ENCODE data around the gene BBS9. TPM values are rescaled to one million over a fixed set of nuclear protein-coding genes. Genes with fewer than 3 reads are reported as not detected.

The BBS9 gene
- total RNA-seq, 1 experiment from 2014 or later = 4.7 TPM

DNA sequence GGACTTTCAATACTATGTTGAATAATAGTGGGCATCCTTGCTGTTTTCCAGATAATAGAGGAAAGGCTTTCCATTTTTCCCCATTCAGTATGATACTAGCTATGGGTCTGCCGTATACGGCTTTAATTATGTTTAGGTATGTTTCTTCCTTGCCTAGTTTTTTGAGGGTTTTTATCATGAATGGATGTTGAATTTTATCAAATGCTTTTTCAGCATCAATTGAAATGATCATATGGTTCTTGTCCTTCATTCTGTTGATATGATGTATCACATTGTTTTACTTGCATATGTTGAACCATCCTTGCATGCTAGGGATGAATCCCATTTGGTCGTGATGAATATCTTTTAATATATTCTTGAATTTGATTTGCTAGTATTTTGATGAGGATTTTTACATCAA, 11.0 kb upstream of the BBS9 start:
- Mint-ChIP-seq H3K27ac (ENCODE audit: unreplicated experiment) (no peak overlapping the region), H3K9me3 (ENCODE audit: unreplicated experiment) (peaks cover 12% of the 10 kb centered on the region), H3K36me3 (ENCODE audit: insufficient read depth, unreplicated experiment) (no peaks in the 10 kb centered on the region), H3K4me3 (ENCODE audit: unreplicated experiment) (no peak overlapping the region), H3K4me1 (ENCODE audit: low read depth, unreplicated experiment) (no peaks in the 10 kb centered on the region), H3K27me3 (ENCODE audit: insufficient read depth, unreplicated experiment) (peaks cover 21% of the 10 kb centered on the region)
- intact Hi-C loops (cut with micrococcal nuclease; ENCODE audit: unreplicated experiment) = no loop called here
- peaks cover 11% of the 10 kb centered on the region for H3K9me3 ChIP-seq
- H3K4me1 ChIP-seq = no peaks in the 10 kb centered on the region
- TF ChIP-seq CTCF (IDR thresholded peaks at IDR 0.05; ENCODE audit: insufficient read depth in 1 of 2, low read depth in 1 of 2, low read length in 1 of 2, severe bottlenecking in 1 of 2, unreplicated experiment in 1 of 2) = no peak
- no peaks in the 10 kb centered on the region for H3K36me3 ChIP-seq (ENCODE audit: control insufficient read depth, insufficient read depth, low read length)
- no peak overlapping the region for H3K4me3 ChIP-seq (ENCODE audit: low read depth, low read length)
- no TSS peak for BruUV-seq (replicated peaks)
- H3K27me3 ChIP-seq (replicated peaks; ENCODE audit: control insufficient read depth, insufficient read depth, low read length) = no peaks in the 10 kb centered on the region
- CTCF ChIA-PET = no interaction called here
- no peak for DNase-seq
- POLR2A ChIA-PET = no interaction called here

DNA sequence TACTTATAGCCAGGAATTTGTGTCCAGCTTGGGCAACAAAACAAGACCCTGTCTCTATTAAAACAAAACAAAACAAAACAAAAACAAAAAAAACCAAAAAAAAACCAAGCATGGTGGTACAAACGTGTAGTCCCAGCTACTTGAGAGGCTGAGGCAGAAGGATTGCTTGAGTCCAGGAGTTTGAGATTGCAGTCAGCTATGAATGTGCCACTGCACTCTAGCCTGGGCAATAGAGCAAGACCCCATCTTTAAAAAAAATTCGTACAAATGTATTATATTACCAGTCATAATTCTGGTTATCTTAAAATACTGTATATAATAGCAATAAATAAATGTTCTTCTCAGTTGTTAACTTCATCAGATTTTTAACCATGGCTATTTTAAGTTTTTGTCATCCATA, 2.3 kb upstream of the BBS9 start:
- intact Hi-C loops (cut with micrococcal nuclease; ENCODE audit: unreplicated experiment) = loop anchor here (5.0 kb wide), 1 partner anchor 65 kb away; the partner anchor contains the start of gene NT5C3A
- H3K27ac Mint-ChIP-seq (ENCODE audit: unreplicated experiment) = no peak overlapping the region
- no peaks in the 10 kb centered on the region for H3K4me1 Mint-ChIP-seq (ENCODE audit: low read depth, unreplicated experiment)
- H3K27me3 Mint-ChIP-seq (ENCODE audit: insufficient read depth, unreplicated experiment) = no peaks in the 10 kb centered on the region
- Histone ChIP-seq H3K4me1 (no peaks in the 10 kb centered on the region), H3K27me3 (replicated peaks; ENCODE audit: control insufficient read depth, insufficient read depth, low read length) (no peaks in the 10 kb centered on the region), H3K4me3 (ENCODE audit: low read depth, low read length) (no peak overlapping the region), H3K9me3 (no peaks in the 10 kb centered on the region), H3K36me3 (ENCODE audit: control insufficient read depth, insufficient read depth, low read length) (no peaks in the 10 kb centered on the region)
- peaks cover 5% of the 10 kb centered on the region for H3K36me3 Mint-ChIP-seq (ENCODE audit: insufficient read depth, unreplicated experiment)
- POLR2A ChIA-PET = no interaction called here
- no TSS peak for BruUV-seq (replicated peaks)
- no peak overlapping the region for H3K4me3 Mint-ChIP-seq (ENCODE audit: unreplicated experiment)
- CTCF ChIA-PET = no interaction called here
- no peak for DNase-seq
- TF ChIP-seq CTCF (IDR thresholded peaks at IDR 0.05; ENCODE audit: insufficient read depth in 1 of 2, low read depth in 1 of 2, low read length in 1 of 2, severe bottlenecking in 1 of 2, unreplicated experiment in 1 of 2) = no peak
- H3K9me3 Mint-ChIP-seq (ENCODE audit: unreplicated experiment) = no peaks in the 10 kb centered on the region

DNA sequence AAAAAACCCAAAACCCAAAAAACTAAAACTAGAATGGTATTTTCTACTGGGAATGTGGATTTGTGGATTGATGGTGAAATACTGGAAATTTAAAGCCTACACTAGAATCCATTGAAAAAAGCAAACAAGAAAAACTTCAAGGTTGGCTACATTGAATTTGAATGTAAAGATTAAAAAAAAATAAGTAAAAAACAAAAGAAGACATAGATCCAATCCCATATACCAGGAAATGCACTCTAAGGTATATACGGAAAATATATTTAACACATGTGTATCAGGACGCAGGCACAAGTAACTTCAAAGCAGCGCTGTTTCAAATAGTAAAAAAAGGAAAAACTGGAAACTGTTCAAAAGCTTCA, 754 bp upstream of the BBS9 start:
- H3K27ac Mint-ChIP-seq (ENCODE audit: unreplicated experiment) = peak overlapping the region; percentile 85
- H3K9me3 ChIP-seq = no peaks in the 10 kb centered on the region
- peak overlapping the region; percentile 92 for H3K4me3 Mint-ChIP-seq (ENCODE audit: unreplicated experiment)
- no peaks in the 10 kb centered on the region for H3K27me3 ChIP-seq (replicated peaks; ENCODE audit: control insufficient read depth, insufficient read depth, low read length)
- intact Hi-C loops (cut with micrococcal nuclease; ENCODE audit: unreplicated experiment) = loop anchor here (5.0 kb wide), 1 partner anchor 66 kb away; the partner anchor contains the start of gene NT5C3A
- no peaks in the 10 kb centered on the region for H3K36me3 ChIP-seq (ENCODE audit: control insufficient read depth, insufficient read depth, low read length)
- peak overlapping the region; percentile 97 for H3K4me3 ChIP-seq (ENCODE audit: low read depth, low read length)
- TF ChIP-seq CTCF (IDR thresholded peaks at IDR 0.05; ENCODE audit: insufficient read depth in 1 of 2, low read depth in 1 of 2, low read length in 1 of 2, severe bottlenecking in 1 of 2, unreplicated experiment in 1 of 2) = no peak
- no peaks in the 10 kb centered on the region for H3K4me1 Mint-ChIP-seq (ENCODE audit: low read depth, unreplicated experiment)
- CTCF ChIA-PET = interaction anchor here (0.6 to 0.9 kb wide), 2 partner anchors 19 to 20 kb away, joined by 3 read pairs; partner anchors contain the start of gene RP9
- H3K4me1 ChIP-seq = no peaks in the 10 kb centered on the region
- H3K9me3 Mint-ChIP-seq (ENCODE audit: unreplicated experiment) = no peaks in the 10 kb centered on the region
- H3K36me3 Mint-ChIP-seq (ENCODE audit: insufficient read depth, unreplicated experiment) = peaks cover 5% of the 10 kb centered on the region
- POLR2A ChIA-PET = no interaction called here
- BruUV-seq (replicated peaks) = no TSS peak
- no peak for DNase-seq
- H3K27me3 Mint-ChIP-seq (ENCODE audit: insufficient read depth, unreplicated experiment) = peaks cover 3% of the 10 kb centered on the region
